PFSK-1 (cell line): ENCODE measurements around the gene STAMBPL1. TPM values are rescaled to one million over a fixed set of nuclear protein-coding genes. Genes with fewer than 3 reads are reported as not detected.

Source experiments
- FOXP2 ChIP-seq: optimal IDR thresholded peaks from 2 replicates; pipeline ENCODE3; 2011; ENCODE audit warnings: borderline replicate concordance, control low read depth, inconsistent platforms; ENCODE audit not compliant: insufficient read depth; ENCODE audit errors: extremely low read length, extremely low read depth
- POLR2AphosphoS5 ChIP-seq: IDR thresholded peaks from 2 replicates; pipeline ENCODE4 v1.6.1; 2012; ENCODE audit warnings: low read depth, mild to moderate bottlenecking, control low read depth, low read length, moderate library complexity
- SIN3A ChIP-seq: IDR thresholded peaks from 2 replicates; pipeline ENCODE4 v1.6.1; 2012; ENCODE audit warnings: mild to moderate bottlenecking, low read length, moderate library complexity, borderline replicate concordance; ENCODE audit not compliant: insufficient read depth
- TAF1 ChIP-seq: IDR thresholded peaks from 2 replicates; pipeline ENCODE4 v1.6.1; 2012; ENCODE audit warnings: low read length, control low read depth, borderline replicate concordance; ENCODE audit not compliant: insufficient read depth
- polyA plus RNA-seq: library from polyadenylated mRNA; unstranded; fragments of >200 nt; gene quantifications from one replicate; pipeline ENCODE4 v1.2.1, GENCODE V29; 2012; ENCODE audit warnings: low read depth, missing spikeins; ENCODE audit not compliant: insufficient read length
- TF ChIP-seq, protein P1 (sequence below), 2 experiments: IDR thresholded peaks; 2 replicates each; pipeline versions ENCODE4 v1.6.1 to v1.8.0; 2011 to 2012; ENCODE audit warnings: low read depth in 2 of 2, low read length in 2 of 2, control low read depth in 1 of 2, inconsistent platforms in 1 of 2, mild to moderate bottlenecking in 1 of 2, moderate library complexity in 1 of 2; ENCODE audit not compliant: insufficient read depth in 1 of 2

STAMBPL1 gene
- polyA plus RNA-seq = 18.8 TPM

DNA sequence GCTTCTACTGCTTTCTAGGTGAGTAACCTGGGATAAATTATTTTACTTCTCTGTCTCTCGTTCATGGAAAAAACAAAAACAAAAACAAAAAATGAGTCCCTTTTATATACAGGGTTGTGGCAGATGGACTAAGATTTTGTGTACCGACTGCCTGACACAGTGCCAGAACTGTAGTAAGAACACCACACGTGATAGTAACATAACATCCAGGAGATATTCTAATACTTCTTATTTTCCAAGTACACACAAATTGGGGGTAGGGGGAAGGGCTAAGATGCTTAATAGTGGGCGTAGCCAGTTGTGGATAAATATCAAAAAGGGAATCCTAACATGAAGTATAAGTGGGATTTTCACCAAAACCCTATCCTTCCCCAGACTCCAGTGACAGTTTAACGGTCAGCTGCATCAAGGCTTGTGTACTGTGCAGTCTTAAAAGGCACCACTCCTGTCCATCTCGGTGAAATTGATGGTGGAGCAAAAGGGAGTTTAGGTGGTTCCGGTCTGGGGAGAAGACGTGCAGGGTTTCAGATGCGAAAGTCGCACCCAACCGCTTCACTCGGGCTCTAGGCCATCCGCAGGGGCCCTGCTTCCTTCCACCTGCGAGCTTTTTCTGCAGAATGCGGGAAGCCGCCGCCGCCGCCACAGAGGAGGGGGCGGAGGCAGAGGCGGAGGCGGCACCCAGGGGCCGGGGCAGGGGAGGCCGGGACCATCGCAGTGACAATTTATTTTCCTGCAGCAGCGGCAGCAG lies at the start of gene STAMBPL1:
STAMBPL1 (plus strand) TSS at position 712 of the 748 bp plus-strand sequence. CDS start 21,464 bp downstream, outside the sequence.
- TF ChIP-seq SIN3A = no peak
- no peak for TF ChIP-seq FOXP2
- no peak for TF ChIP-seq TAF1
- TF ChIP-seq, protein P1, sequence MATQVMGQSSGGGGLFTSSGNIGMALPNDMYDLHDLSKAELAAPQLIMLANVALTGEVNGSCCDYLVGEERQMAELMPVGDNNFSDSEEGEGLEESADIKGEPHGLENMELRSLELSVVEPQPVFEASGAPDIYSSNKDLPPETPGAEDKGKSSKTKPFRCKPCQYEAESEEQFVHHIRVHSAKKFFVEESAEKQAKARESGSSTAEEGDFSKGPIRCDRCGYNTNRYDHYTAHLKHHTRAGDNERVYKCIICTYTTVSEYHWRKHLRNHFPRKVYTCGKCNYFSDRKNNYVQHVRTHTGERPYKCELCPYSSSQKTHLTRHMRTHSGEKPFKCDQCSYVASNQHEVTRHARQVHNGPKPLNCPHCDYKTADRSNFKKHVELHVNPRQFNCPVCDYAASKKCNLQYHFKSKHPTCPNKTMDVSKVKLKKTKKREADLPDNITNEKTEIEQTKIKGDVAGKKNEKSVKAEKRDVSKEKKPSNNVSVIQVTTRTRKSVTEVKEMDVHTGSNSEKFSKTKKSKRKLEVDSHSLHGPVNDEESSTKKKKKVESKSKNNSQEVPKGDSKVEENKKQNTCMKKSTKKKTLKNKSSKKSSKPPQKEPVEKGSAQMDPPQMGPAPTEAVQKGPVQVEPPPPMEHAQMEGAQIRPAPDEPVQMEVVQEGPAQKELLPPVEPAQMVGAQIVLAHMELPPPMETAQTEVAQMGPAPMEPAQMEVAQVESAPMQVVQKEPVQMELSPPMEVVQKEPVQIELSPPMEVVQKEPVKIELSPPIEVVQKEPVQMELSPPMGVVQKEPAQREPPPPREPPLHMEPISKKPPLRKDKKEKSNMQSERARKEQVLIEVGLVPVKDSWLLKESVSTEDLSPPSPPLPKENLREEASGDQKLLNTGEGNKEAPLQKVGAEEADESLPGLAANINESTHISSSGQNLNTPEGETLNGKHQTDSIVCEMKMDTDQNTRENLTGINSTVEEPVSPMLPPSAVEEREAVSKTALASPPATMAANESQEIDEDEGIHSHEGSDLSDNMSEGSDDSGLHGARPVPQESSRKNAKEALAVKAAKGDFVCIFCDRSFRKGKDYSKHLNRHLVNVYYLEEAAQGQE (IDR thresholded peaks at IDR 0.05; ENCODE audit: insufficient read depth in 1 of 2, low read depth in 2 of 2, low read length in 2 of 2) = no peak
- TF ChIP-seq POLR2AphosphoS5 = no peak

DNA sequence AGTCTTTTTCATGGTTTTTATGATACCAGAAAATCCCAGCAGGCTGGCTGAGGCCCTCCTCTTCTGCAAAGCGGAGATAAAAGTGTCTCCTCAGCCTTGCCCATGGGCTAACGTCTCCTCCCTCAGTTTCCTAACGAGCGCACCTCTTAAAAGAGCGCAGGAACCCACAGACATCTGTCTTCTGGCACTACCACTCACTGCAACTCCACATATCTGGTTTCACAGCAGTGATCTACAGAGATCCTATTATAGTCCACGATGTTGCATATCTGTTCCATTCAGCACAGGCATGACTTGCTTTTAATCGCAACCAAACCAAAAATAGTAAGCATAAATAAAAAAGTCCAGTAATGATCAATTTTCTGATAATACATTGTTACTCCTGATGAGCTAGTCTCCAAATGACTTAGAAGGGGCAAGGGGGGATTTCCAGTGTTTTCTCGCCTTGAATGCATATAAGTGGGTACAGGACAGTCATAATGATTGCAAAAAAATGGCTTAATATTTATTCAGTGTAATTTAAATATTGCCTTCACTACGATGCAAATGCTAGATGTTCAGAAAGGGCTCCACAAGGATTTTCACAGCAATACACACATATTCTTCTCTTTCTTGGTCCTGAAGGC lies 49.3 kb upstream of the STAMBPL1 start:
- TF ChIP-seq FOXP2 (no peak), TAF1 (no peak), POLR2AphosphoS5 (no peak), SIN3A (no peak)
- TF ChIP-seq, protein P1 (IDR thresholded peaks at IDR 0.05; ENCODE audit: insufficient read depth in 1 of 2, low read depth in 2 of 2, low read length in 2 of 2) = no peak

DNA sequence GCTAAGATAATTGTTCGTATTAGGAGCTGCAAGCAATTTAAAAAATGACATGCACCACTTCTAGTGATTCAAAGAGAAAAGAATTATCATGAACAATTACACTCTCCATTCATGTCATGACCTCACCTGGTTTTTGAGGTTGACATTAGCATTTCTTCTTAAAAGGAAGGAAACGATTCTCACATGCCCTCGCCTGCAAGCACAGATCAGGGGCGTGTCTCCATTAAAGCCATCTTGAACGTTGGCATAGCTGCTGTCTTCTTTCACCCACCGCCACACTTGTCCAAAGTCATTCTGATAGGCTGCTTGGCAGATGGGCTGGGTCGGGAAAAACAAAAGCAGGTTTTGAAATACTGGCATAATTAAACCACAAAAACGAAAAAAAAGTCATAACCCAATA lies 48.3 kb upstream of the STAMBPL1 start:
- TF ChIP-seq TAF1 (no peak), SIN3A (no peak), FOXP2 (no peak), POLR2AphosphoS5 (no peak)
- TF ChIP-seq, protein P1 (IDR thresholded peaks at IDR 0.05; ENCODE audit: insufficient read depth in 1 of 2, low read depth in 2 of 2, low read length in 2 of 2) = no peak

DNA sequence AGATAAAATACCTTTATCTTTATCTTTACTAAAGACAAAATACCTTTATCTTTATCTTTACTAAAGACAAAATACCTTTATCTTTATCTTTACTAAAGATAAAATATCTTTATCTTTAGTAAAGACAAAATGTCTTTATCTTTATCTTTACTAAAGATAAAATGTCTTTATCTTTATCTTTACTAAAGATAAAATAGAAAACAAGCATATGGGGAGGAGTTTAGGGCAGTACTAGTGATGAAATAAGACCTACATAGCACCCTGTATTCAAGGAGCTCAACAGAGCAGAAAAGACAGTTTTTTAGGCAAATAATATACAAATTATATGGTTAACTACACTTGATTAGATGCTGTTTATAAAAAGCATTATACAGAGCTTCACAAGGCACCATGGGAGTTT lies 47.7 kb upstream of the STAMBPL1 start:
- no peak for TF ChIP-seq SIN3A
- TF ChIP-seq FOXP2 = no peak
- TF ChIP-seq POLR2AphosphoS5 = no peak
- TF ChIP-seq, protein P1 (IDR thresholded peaks at IDR 0.05; ENCODE audit: insufficient read depth in 1 of 2, low read depth in 2 of 2, low read length in 2 of 2) = no peak
- TF ChIP-seq TAF1 = no peak
